ENCODE results near the gene DNPEP.

DNPEP gene

GRCh38 chr2:219384083-219384713 is 3.5 kb downstream of the DNPEP start:
- no peak for DNase-seq (ENCODE audit: low read depth)
- H3K4me3 ChIP-seq (ENCODE audit: control insufficient read depth, low read depth, low read length) = no peak overlapping the region
- TF ChIP-seq CTCF (IDR thresholded peaks at IDR 0.05; ENCODE audit: control insufficient read depth, insufficient read depth, low read depth, low read length, missing control alignments) = no peak

- no peak for DNase-seq (ENCODE audit: low read depth)
- no peak for TF ChIP-seq CTCF (IDR thresholded peaks at IDR 0.05; ENCODE audit: control insufficient read depth, insufficient read depth, low read depth, low read length, missing control alignments)
- no peak overlapping the region for H3K4me3 ChIP-seq (ENCODE audit: control insufficient read depth, low read depth, low read length)
These were observed 6.3 kb downstream of the DNPEP start for GRCh38 chr2:219381448-219381847.

GRCh38 chr2:219380926-219381325 is 6.8 kb downstream of the DNPEP start:
- TF ChIP-seq CTCF (IDR thresholded peaks at IDR 0.05; ENCODE audit: control insufficient read depth, insufficient read depth, low read depth, low read length, missing control alignments) = no peak

GRCh38 chr2:219378163-219378851 is 9.4 kb downstream of the DNPEP start:
- no peak for TF ChIP-seq CTCF (IDR thresholded peaks at IDR 0.05; ENCODE audit: control insufficient read depth, insufficient read depth, low read depth, low read length, missing control alignments)
- no peak overlapping the region for H3K4me3 ChIP-seq (ENCODE audit: control insufficient read depth, low read depth, low read length)
- DNase-seq (ENCODE audit: low read depth) = no peak

More at GRCh38 chr2:219380926-219381325, 6.8 kb downstream of the DNPEP start:
- no peak overlapping the region for H3K4me3 ChIP-seq (ENCODE audit: control insufficient read depth, low read depth, low read length)
- no peak for DNase-seq (ENCODE audit: low read depth)

DNA sequence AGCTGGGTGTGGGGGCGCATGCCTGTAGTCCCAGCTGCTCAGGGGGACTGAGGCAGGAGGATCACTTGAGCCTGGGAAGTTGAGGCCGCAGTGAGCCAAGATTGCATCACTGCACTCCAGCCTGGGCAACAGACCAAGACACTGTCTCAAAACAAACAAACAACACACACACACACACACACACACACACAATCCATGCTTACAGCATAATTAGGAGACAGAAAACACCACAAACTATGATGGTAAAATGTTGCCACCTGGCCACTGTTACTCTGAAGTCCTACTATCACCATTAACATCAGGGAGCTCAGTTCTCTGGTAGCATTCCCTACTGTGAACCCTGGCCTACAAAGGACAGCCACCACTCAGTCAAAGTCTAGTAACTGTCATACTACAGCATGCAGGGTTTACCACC is 18.3 kb downstream of the DNPEP start:
- no peak overlapping the region for H3K4me3 ChIP-seq (ENCODE audit: control insufficient read depth, low read depth, low read length)
- peak; percentile 64 for DNase-seq (ENCODE audit: low read depth)
- TF ChIP-seq CTCF (IDR thresholded peaks at IDR 0.05; ENCODE audit: control insufficient read depth, insufficient read depth, low read depth, low read length, missing control alignments) = no peak

DNA sequence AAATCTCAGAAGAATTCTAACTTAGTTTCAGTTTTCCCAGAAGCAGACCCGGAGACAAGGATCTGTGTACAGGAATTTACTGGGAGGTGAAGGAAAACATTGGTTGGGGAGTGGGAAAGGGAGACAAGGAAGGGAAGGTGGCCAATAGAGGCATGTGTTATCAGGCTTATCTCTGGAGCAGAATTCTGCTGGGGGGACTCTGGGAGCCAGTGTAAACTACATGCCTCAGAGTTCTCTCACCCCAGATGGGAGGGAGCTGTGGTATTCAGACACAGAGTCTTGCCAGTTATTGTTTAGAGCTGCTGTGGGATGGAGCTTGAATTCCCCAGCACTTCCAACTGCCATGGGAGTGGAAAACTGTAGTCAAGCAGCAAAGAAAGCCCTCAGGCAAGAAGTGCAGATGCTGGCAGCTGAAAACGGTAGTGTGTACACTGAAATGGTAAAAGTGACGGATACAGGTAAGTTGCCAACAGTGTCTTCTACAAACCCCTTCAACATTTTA is 19.0 kb downstream of the DNPEP start:
- peak overlapping the region; percentile 27; the same call in 1 of the 2 replicates for H3K4me3 ChIP-seq (ENCODE audit: control insufficient read depth, low read depth, low read length)
- peak; percentile 74 for DNase-seq (ENCODE audit: low read depth)
- TF ChIP-seq CTCF (IDR thresholded peaks at IDR 0.05; ENCODE audit: control insufficient read depth, insufficient read depth, low read depth, low read length, missing control alignments) = no peak

Data from AG09309 (cell line).